SU-DHL-6 (cell line): ENCODE measurements around the gene LINGO4.

ENCODE experiments used
- H2AFZ ChIP-seq: fragments of 200-600 bp; sonication (generic); 2 replicates; pipeline ENCODE4 v1.6.1; 2014; ENCODE audit warnings: low read depth, mild to moderate bottlenecking, moderate library complexity, mixed read lengths, antibody characterized with exemption, low read length; ENCODE audit not compliant: severe bottlenecking
- H3F3A ChIP-seq: fragments of 200-600 bp; shearing (Covaris generic); 2 replicates; pipeline ENCODE4 v1.6.0; 2016; ENCODE audit warnings: antibody characterized with exemption, mild to moderate bottlenecking; ENCODE audit not compliant: insufficient read depth
- H3K27ac ChIP-seq: fragments of 200-600 bp; sonication (generic); 2 replicates; pipeline ENCODE4 v1.5.1; 2016; ENCODE audit warnings: low read depth, mild to moderate bottlenecking, low read length, moderate library complexity, mixed read lengths
- H3K27me3 ChIP-seq: fragments of 200-600 bp; sonication (generic), shearing (Covaris generic); 2 replicates; pipeline ENCODE4 v1.6.0; 2014; ENCODE audit warnings: mild to moderate bottlenecking, low read length
- H3K36me3 ChIP-seq: fragments of 200-600 bp; sonication (generic); 2 replicates; pipeline ENCODE4 v1.6.1; 2014; ENCODE audit warnings: mild to moderate bottlenecking, low read length, mixed read lengths
- H3K4me2 ChIP-seq: fragments of 300-600, 200-600 bp; shearing (Covaris generic), sonication (generic); 2 replicates; pipeline ENCODE4 v1.6.0; 2014; ENCODE audit warnings: low read length, low read depth, mild to moderate bottlenecking; ENCODE audit not compliant: poor library complexity, severe bottlenecking
- H3K4me3 ChIP-seq: fragments of 200-600 bp; sonication (generic); 2 replicates; pipeline ENCODE4 v1.5.1; 2014; ENCODE audit warnings: antibody characterized with exemption, low read length, mild to moderate bottlenecking, mixed read lengths; ENCODE audit not compliant: insufficient read depth, poor library complexity, severe bottlenecking
- H3K79me2 ChIP-seq: fragments of 200-600 bp; sonication (generic); 2 replicates; pipeline ENCODE4 v1.6.1; 2014; ENCODE audit warnings: mild to moderate bottlenecking, low read length, moderate library complexity; ENCODE audit not compliant: insufficient read depth
- H3K9ac ChIP-seq: fragments of 200-600 bp; sonication (generic); 2 replicates; pipeline ENCODE4 v1.7.0; 2014; ENCODE audit warnings: mild to moderate bottlenecking, low read length
- H3K9me2 ChIP-seq: fragments of 200-600 bp; sonication (generic); replicated peaks from 2 replicates; pipeline ENCODE4 v1.6.1; 2014; ENCODE audit warnings: low read length; ENCODE audit not compliant: insufficient read depth
- H3K9me3 ChIP-seq: fragments of 200-600 bp; sonication (generic); 2 replicates; pipeline ENCODE4 v1.6.1; 2014; ENCODE audit warnings: low read length, mixed read lengths; ENCODE audit not compliant: insufficient read depth
- H4K20me1 ChIP-seq: fragments of 200-600 bp; sonication (generic); 2 replicates; pipeline ENCODE4 v1.6.1; 2014; ENCODE audit warnings: low read depth, mild to moderate bottlenecking, antibody characterized with exemption, low read length, moderate library complexity, mixed read lengths
- EZH2phosphoT487 ChIP-seq: fragments of 200-600 bp; sonication (generic), shearing (Covaris generic); conservative IDR thresholded peaks from 2 replicates; pipeline ENCODE4 v1.6.1; 2018; ENCODE audit warnings: mild to moderate bottlenecking, antibody characterized with exemption, low read length, moderate library complexity, mixed read lengths
- TF ChIP-seq, protein P1 (sequence below): fragments of 200-600 bp; sonication (generic); IDR thresholded peaks from one replicate; pipeline ENCODE4 v1.5.1; 2017; ENCODE audit warnings: antibody characterized with exemption, mild to moderate bottlenecking, low read length, moderate library complexity; ENCODE audit not compliant: insufficient read depth, poor library complexity, severe bottlenecking

LINGO4 gene

DNA sequence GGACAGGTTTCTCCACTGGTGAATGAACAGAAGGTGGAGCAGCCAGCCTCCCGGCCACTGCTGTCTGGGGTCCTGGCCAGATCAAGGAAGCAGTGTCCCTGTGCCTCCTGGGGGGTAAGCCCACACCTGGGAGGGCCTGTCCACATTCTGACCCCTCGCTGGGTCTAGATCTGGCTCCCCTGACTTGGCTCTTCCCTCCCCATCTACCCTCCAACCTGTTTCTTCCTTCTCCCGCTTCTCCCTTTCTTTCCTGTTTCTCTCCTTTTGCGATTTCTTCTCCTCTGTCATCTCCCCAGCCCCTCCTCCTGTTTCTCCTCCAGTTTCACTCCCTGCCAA is 26.0 kb upstream of the LINGO4 start:
- no peak for TF ChIP-seq EZH2phosphoT487
- TF ChIP-seq, protein P1, sequence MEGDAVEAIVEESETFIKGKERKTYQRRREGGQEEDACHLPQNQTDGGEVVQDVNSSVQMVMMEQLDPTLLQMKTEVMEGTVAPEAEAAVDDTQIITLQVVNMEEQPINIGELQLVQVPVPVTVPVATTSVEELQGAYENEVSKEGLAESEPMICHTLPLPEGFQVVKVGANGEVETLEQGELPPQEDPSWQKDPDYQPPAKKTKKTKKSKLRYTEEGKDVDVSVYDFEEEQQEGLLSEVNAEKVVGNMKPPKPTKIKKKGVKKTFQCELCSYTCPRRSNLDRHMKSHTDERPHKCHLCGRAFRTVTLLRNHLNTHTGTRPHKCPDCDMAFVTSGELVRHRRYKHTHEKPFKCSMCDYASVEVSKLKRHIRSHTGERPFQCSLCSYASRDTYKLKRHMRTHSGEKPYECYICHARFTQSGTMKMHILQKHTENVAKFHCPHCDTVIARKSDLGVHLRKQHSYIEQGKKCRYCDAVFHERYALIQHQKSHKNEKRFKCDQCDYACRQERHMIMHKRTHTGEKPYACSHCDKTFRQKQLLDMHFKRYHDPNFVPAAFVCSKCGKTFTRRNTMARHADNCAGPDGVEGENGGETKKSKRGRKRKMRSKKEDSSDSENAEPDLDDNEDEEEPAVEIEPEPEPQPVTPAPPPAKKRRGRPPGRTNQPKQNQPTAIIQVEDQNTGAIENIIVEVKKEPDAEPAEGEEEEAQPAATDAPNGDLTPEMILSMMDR: no peak
- no peaks in the 10 kb centered on the region for H3K27me3 ChIP-seq
- no peaks in the 10 kb centered on the region for H3K36me3 ChIP-seq
- no peaks in the 10 kb centered on the region for H3F3A ChIP-seq
- H3K4me3 ChIP-seq: no peak overlapping the region
- H3K9me2 ChIP-seq: no peaks in the 10 kb centered on the region
- no peak overlapping the region for H3K4me2 ChIP-seq
- H3K27ac ChIP-seq: no peak overlapping the region
- H4K20me1 ChIP-seq: no peaks in the 10 kb centered on the region
- no peaks in the 10 kb centered on the region for H3K79me2 ChIP-seq
- H2AFZ ChIP-seq: no peak overlapping the region
- H3K9me3 ChIP-seq: no peaks in the 10 kb centered on the region
- H3K9ac ChIP-seq: no peak overlapping the region

DNA sequence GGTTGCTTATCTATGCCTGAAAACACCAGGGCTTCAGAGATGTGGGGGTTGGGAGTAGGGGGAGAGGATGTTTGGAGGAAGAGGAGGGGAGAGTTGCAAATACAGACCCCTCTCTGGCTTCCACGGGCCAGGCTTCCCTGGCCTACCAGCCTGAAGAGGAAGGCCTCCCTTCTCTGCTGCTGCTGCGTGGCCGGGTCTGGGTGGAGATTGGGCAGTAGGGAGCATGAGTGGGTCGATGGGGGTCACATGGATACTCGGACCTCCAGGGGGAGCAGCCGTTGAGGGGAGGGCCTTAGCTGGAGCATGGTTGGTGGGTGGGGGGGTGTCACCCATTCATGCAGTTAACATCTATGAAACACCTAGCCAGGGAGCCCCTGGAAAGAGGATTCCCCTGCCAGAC is 24.8 kb upstream of the LINGO4 start:
- no peaks in the 10 kb centered on the region for H3K9me2 ChIP-seq
- no peak overlapping the region for H3K27ac ChIP-seq
- no peak overlapping the region for H2AFZ ChIP-seq
- H4K20me1 ChIP-seq: no peaks in the 10 kb centered on the region
- no peak overlapping the region for H3K9ac ChIP-seq
- no peak overlapping the region for H3K4me2 ChIP-seq
- no peaks in the 10 kb centered on the region for H3K36me3 ChIP-seq
- no peaks in the 10 kb centered on the region for H3K9me3 ChIP-seq
- H3K27me3 ChIP-seq: no peaks in the 10 kb centered on the region
- no peak overlapping the region for H3K4me3 ChIP-seq
- TF ChIP-seq, protein P1: no peak
- TF ChIP-seq EZH2phosphoT487: no peak
- no peaks in the 10 kb centered on the region for H3F3A ChIP-seq
- no peaks in the 10 kb centered on the region for H3K79me2 ChIP-seq

DNA sequence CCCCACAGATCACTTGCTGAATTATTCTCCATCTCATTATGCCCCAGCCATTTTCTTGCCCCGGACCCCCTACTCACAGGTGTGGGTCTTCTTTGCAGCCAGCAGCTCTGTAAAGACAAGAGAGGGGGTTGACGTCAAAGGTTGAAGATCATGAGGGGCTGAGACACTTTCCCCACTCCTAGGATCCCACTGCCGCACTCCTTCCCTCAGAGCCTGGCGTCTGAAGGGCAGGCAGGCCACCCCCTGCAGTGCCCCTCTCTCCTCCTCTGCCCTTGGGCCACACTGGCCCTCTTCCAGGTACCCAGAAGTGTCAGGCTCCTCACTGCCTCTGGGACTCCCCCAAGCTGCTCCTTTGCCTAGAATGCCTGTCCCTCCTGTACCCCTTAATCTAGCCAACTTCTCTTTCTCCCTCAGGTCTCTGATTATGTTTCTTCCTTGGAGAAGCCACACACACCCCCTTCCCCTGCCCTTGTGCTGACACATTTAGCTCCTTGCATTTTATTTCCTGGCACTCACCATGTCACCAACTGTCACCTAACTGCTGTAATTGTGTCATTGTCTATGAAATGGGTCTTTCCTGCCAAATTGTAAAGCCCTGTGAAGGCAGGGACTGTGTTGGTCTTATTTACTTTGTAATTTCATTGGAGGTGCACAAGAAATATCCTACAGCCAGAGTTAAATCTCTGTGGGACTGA is 24.3 kb upstream of the LINGO4 start:
- H4K20me1 ChIP-seq: no peaks in the 10 kb centered on the region
- no peak overlapping the region for H3K27ac ChIP-seq
- no peak overlapping the region for H3K4me3 ChIP-seq
- TF ChIP-seq EZH2phosphoT487: no peak
- TF ChIP-seq, protein P1: no peak
- no peaks in the 10 kb centered on the region for H3K27me3 ChIP-seq
- no peak overlapping the region for H3K4me2 ChIP-seq
- no peak overlapping the region for H2AFZ ChIP-seq
- H3K9ac ChIP-seq: no peak overlapping the region
- H3K79me2 ChIP-seq: no peaks in the 10 kb centered on the region
- H3K9me3 ChIP-seq: no peaks in the 10 kb centered on the region
- no peaks in the 10 kb centered on the region for H3K36me3 ChIP-seq
- no peaks in the 10 kb centered on the region for H3F3A ChIP-seq
- H3K9me2 ChIP-seq: no peaks in the 10 kb centered on the region
